Measurements from ENCODE around the gene NEK7.

DNA sequence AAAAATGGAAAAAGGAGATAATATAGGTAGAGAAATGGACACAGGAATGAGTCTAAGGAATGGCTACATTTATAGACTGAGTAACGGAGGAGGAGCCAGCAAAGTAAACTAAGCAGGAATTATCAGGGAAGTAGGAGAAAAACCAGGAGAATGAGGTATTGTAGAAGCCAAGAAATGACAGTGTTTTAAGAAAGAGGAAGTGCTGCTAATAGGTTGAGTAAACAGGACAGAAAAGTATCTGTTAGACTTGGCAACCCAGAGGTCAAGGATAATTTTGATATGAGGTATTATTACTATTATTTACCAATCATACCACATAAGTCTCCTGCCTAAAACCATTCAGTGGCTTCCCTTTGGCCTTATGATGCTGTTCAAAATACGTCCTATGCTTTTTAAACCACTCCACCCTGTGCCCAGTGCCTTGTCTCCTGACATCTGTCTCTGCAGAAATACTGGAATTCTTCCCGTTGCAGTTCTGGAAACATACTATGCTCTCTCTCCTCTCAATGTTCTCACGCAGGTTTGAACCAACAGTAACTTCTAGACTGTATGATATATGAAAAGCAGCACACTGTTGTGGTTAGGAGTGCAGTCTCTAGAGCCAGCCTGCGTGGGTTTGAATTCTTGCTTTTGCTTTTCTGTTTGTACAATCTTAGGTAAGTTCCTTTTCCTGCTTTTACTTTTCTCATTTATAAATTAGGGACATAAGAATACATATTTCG is 24.6 kb upstream of the NEK7 start:
- TF ChIP-seq YY1 (IDR thresholded peaks at IDR 0.05; ENCODE audit: insufficient read depth, insufficient read length): no peak
- TF ChIP-seq ZNF274 (IDR thresholded peaks at IDR 0.05; ENCODE audit: low read depth, low read length): no peak

Data from NT2/D1 (cell line).